Kidney (tissue), 14 donors: ENCODE measurements around the gene CELF1. TPM values are rescaled to one million over a fixed set of nuclear protein-coding genes. Genes with fewer than 3 reads are reported as not detected.

Experiments
- DNase-seq, 5 donors: peaks; one replicate each; pipeline ENCODE4 v3.0.0-alpha.2; 2013 to 2020
- FAIRE-seq: peaks from 2 replicates; lab custom pipeline; 2012; peaks lifted over from hg19 to GRCh38; lab: Jason Lieb, UNC
- H3K27ac ChIP-seq, 2 donors: one replicate each; pipeline ENCODE4 v1.7.0; 2013; ENCODE audit warnings: low read depth in 2 of 2, low read length in 2 of 2, inconsistent platforms in 1 of 2
- H3K27me3 ChIP-seq: one replicate; pipeline ENCODE4 v1.7.1; 2013; ENCODE audit warnings: low read length, inconsistent platforms; ENCODE audit not compliant: control insufficient read depth, insufficient read depth
- H3K36me3 ChIP-seq, 3 donors: one replicate each; pipeline versions ENCODE4 v1.7.0 to v1.7.1; 2013; ENCODE audit warnings: low read length in 3 of 3, control low read depth in 1 of 3, inconsistent platforms in 1 of 3; ENCODE audit not compliant: insufficient read depth in 3 of 3, control insufficient read depth in 2 of 3
- H3K4me1 ChIP-seq, 3 donors: one replicate each; pipeline versions ENCODE4 v1.7.0 to v1.7.1; 2013; ENCODE audit warnings: low read length in 3 of 3, inconsistent platforms in 1 of 3, low read depth in 1 of 3; ENCODE audit not compliant: control insufficient read depth in 2 of 3, insufficient read depth in 2 of 3
- H3K4me3 ChIP-seq, 3 donors: one replicate each; pipeline versions ENCODE4 v1.7.0 to v1.8.1; 2013; ENCODE audit warnings: low read length in 3 of 3, control low read depth in 1 of 3, inconsistent platforms in 1 of 3
- H3K9ac ChIP-seq, 3 donors: one replicate each; pipeline versions ENCODE4 v1.7.0 to v1.7.1; 2013; ENCODE audit warnings: low read length in 3 of 3, control low read depth in 1 of 3, inconsistent platforms in 1 of 3
- H3K9me3 ChIP-seq, 3 donors: one replicate each; pipeline versions ENCODE4 v1.7.0 to v1.7.1; 2013; ENCODE audit warnings: low read length in 3 of 3, control low read depth in 1 of 3, inconsistent platforms in 1 of 3; ENCODE audit not compliant: control insufficient read depth in 2 of 3, insufficient read depth in 1 of 3
- intact Hi-C: fragments of 100-400 bp; cut with DNase I; formaldehyde crosslinking; loops from one replicate; pipeline ENCODE4 v1.11.1; 2022
- polyA plus RNA-seq: library from polyadenylated mRNA; stranded (reverse); fragments of 350-450 nt; fragmentation: Illumina TruSeq; extraction: RNeasy Lipid Tissue Mini Kit (QIAGEN cat#74804); gene quantifications from one replicate; pipeline ENCODE4 v1.2.3, GENCODE V29; 2014; ENCODE audit warnings: low read depth, low replicate concordance; ENCODE audit not compliant: insufficient read depth
- total RNA-seq: library from RNA; stranded (reverse); fragmentation: NEBNext Ultra II Directional; extraction: Animal tissue kit (Norgen Biotek cat#: 25700); gene quantifications from one replicate; pipeline ENCODE4 v1.2.1, GENCODE V29; 2021
- TF ChIP-seq, protein P1 (sequence below): IDR thresholded peaks from 3 replicates; pipeline ENCODE4 v1.5.1; 2012; ENCODE audit warnings: mild to moderate bottlenecking, moderate library complexity, borderline replicate concordance; ENCODE audit not compliant: insufficient read depth; ENCODE audit errors: extremely low read depth
- donor health status: control.
- donor health status: control.
- donor health status: control.
- donor health status: control.
- donor health status: control.
- donor health status: DM: yes; HTN: yes; CAD: no.
- donor health status: Normal renal cell carcinoma (clear cell type).

Gene CELF1
- total and polyA plus RNA-seq, 2 donors from 2014 or later: 30.8 to 115 TPM

DNA sequence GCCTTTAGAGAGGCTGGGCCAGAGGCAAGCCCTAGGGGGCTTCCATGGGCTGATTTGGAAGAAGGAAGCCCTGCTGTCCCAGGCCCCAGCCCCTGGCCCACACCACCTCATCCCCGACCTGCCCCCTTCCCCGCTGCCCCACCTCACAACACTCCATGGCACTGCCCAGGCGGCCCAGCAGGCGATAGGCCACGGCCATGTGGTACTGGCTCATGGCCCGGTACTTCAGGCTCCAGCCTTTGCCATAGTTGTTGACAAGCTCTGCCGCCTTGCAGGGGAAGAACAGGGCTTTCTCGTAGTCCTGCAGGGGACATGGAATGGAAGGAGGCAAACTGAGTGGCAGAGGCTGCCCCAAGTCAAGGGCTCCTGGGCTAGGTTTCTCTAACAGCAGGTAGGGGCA lies 110.4 kb downstream of the CELF1 start:
- H3K4me1 ChIP-seq: no peaks in the 10 kb centered on the region
- intact Hi-C loops: no loop called here
- no peak overlapping the region for H3K4me3 ChIP-seq
- H3K27ac ChIP-seq: no peak overlapping the region
- FAIRE-seq (no peak), DNase-seq (no peak)
- TF ChIP-seq, protein P1, sequence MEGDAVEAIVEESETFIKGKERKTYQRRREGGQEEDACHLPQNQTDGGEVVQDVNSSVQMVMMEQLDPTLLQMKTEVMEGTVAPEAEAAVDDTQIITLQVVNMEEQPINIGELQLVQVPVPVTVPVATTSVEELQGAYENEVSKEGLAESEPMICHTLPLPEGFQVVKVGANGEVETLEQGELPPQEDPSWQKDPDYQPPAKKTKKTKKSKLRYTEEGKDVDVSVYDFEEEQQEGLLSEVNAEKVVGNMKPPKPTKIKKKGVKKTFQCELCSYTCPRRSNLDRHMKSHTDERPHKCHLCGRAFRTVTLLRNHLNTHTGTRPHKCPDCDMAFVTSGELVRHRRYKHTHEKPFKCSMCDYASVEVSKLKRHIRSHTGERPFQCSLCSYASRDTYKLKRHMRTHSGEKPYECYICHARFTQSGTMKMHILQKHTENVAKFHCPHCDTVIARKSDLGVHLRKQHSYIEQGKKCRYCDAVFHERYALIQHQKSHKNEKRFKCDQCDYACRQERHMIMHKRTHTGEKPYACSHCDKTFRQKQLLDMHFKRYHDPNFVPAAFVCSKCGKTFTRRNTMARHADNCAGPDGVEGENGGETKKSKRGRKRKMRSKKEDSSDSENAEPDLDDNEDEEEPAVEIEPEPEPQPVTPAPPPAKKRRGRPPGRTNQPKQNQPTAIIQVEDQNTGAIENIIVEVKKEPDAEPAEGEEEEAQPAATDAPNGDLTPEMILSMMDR: no peak
- no peaks in the 10 kb centered on the region for H3K36me3 ChIP-seq
- H3K27me3 ChIP-seq: no peaks in the 10 kb centered on the region
- H3K9ac ChIP-seq: no peak overlapping the region
- no peaks in the 10 kb centered on the region for H3K9me3 ChIP-seq

DNA sequence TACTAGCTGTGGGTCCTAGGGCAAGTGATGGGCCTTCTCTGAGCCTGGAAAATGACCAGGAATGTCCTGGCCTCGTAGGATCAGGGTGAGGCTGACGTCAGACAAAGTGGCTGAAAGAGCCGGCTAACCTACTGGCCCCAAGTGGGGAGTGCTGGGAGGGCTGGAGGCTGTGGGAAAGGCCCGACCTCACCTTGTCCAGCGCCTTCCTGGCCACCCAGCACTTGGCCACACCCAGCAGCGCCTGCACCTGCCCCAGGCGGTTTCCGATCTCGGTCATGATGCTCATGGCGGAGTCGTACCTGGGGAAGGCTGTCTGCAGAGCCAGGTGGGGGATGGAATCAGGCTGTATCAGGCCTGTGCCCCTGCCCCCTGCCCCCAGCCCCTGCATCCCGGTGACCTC lies 111.5 kb downstream of the CELF1 start:
- no peaks in the 10 kb centered on the region for H3K27me3 ChIP-seq
- no peaks in the 10 kb centered on the region for H3K9me3 ChIP-seq
- no peaks in the 10 kb centered on the region for H3K36me3 ChIP-seq
- DNase-seq (no peak), FAIRE-seq (no peak)
- no peaks in the 10 kb centered on the region for H3K4me1 ChIP-seq
- no peak overlapping the region for H3K4me3 ChIP-seq
- no peak overlapping the region for H3K9ac ChIP-seq
- intact Hi-C loops: no loop called here
- H3K27ac ChIP-seq: no peak overlapping the region
- TF ChIP-seq, protein P1: no peak

DNA sequence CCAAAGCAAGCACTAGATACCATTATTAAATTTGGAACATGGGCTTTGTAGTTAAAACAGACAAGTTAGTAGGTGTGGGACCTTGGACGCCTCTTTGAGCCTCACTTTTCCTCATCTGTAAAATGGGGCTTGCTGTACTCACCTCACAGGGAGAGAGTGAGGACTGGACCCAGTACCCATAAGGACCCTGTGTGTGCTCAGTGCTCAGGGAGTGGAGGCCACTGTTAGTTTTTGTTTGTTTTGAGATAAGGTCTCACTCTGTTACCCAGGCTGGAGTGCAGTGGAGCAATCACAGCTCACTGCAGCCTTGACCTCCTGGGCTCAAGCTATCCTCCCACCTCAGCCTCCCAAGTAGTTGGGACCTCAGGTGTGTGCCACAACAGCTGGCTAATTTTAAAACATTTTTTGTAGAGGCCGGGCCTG lies 112.9 kb downstream of the CELF1 start:
- FAIRE-seq: no peak
- intact Hi-C loops: no loop called here
- H3K27me3 ChIP-seq: no peaks in the 10 kb centered on the region
- H3K9me3 ChIP-seq: no peaks in the 10 kb centered on the region
- H3K4me1 ChIP-seq: no peaks in the 10 kb centered on the region
- DNase-seq: no peak
- H3K4me3 ChIP-seq: no peak overlapping the region
- H3K9ac ChIP-seq: no peak overlapping the region
- no peaks in the 10 kb centered on the region for H3K36me3 ChIP-seq
- no peak overlapping the region for H3K27ac ChIP-seq
- TF ChIP-seq, protein P1: no peak

DNA sequence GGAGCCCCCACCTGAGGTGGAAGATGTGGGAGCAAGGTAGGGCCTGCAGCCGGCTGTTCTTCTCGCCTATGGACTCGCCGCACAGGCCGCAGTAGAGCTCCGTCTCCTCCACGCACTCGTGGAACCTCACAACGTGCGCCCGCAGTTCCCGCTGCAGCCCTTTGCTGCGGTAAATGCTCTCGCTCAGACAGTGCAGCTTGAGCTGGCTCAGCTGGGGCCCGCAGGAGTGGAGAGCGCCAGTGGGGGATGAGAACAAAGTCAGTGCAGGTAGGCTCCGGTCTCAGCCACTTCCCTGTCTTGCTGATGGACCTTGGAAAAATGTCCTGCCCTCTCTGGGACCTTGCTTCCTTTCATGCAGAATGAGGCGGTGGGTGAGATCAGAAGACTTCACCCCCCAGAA lies 114.2 kb downstream of the CELF1 start:
- no peak overlapping the region for H3K4me3 ChIP-seq
- FAIRE-seq: no peak
- no peaks in the 10 kb centered on the region for H3K9me3 ChIP-seq
- H3K27ac ChIP-seq: no peak overlapping the region
- H3K9ac ChIP-seq: no peak overlapping the region
- TF ChIP-seq, protein P1: no peak
- no peak for DNase-seq
- H3K27me3 ChIP-seq: no peaks in the 10 kb centered on the region
- intact Hi-C loops: no loop called here
- no peaks in the 10 kb centered on the region for H3K4me1 ChIP-seq
- no peaks in the 10 kb centered on the region for H3K36me3 ChIP-seq
